ENCODE results near the gene ERICH3. TPM values are rescaled to one million over a fixed set of nuclear protein-coding genes. Genes with fewer than 3 reads are reported as not detected.

The ERICH3 gene
- total RNA-seq, 1 experiment from 2014 or later = not detected

DNA sequence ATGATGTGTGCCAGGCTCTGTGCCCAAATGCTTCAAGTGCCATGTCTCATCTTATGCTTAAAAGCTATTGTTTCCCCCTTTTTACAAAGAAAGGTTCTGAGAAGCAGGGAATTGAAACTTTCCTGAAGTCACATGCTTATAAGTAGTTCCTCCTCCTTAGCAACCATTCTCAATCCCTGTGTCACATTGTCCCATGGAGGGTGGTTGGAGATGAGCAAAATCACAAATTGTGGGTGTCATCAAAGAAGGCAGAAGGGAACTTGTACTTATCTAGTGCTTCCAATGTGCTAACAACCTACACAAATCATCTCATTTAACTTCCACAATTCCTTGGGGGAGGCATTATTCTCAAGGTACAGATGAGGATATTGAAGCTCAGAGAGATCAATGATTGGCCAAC, 10.1 kb upstream of the ERICH3 start:
- Histone ChIP-seq H3T11ph (ENCODE audit: low read length) (no peak overlapping the region), H3K9me3 (ENCODE audit: control insufficient read depth, low read depth, low read length) (no peaks in the 10 kb centered on the region), H2BK5ac (ENCODE audit: insufficient read length, low read length) (no peak overlapping the region), H3K4me2 (ENCODE audit: insufficient read depth, insufficient read length, low read length) (no peak overlapping the region), H3K27ac (ENCODE audit: insufficient read length, low read depth, low read length) (no peak overlapping the region), H2AFZ (ENCODE audit: low read length) (no peak overlapping the region), H4K91ac (ENCODE audit: insufficient read length, low read depth, low read length) (no peak overlapping the region), H3K4me1 (ENCODE audit: insufficient read depth, low read length) (no peaks in the 10 kb centered on the region), H2BK20ac (ENCODE audit: low read depth, low read length, poor library complexity, severe bottlenecking) (no peak overlapping the region), H3K9ac (ENCODE audit: extremely low read depth, insufficient read length, low read length) (no peak overlapping the region), H2BK15ac (ENCODE audit: low read depth, low read length) (no peak overlapping the region), H3K79me1 (ENCODE audit: insufficient read depth, low read depth, low read length, poor library complexity, severe bottlenecking) (no peaks in the 10 kb centered on the region), H2BK12ac (ENCODE audit: insufficient read length, low read depth, low read length) (no peak overlapping the region), H3K4ac (ENCODE audit: low read depth, low read length) (no peak overlapping the region), H3K27me3 (ENCODE audit: insufficient read depth, low read length) (no peaks in the 10 kb centered on the region), H4K20me1 (ENCODE audit: control insufficient read depth, insufficient read depth, insufficient read length) (no peaks in the 10 kb centered on the region), H3K79me2 (ENCODE audit: insufficient read depth, low read length) (no peaks in the 10 kb centered on the region), H3K23ac (ENCODE audit: insufficient read length, low read depth, low read length) (no peak overlapping the region), H2BK120ac (ENCODE audit: low read depth, low read length, poor library complexity, severe bottlenecking) (no peak overlapping the region), H4K8ac (replicated peaks; ENCODE audit: insufficient read length, low read depth, low read length) (no peak overlapping the region), H3K14ac (ENCODE audit: insufficient read depth, low read length) (no peak overlapping the region), H2AK5ac (ENCODE audit: insufficient read length, low read length) (no peak overlapping the region), H3K23me2 (ENCODE audit: insufficient read length, low read depth, low read length, poor library complexity, severe bottlenecking) (no peaks in the 10 kb centered on the region), H3K56ac (ENCODE audit: insufficient read length, low read depth, low read length) (no peak overlapping the region), H4K5ac (ENCODE audit: insufficient read length, low read depth, low read length) (no peak overlapping the region), H3K18ac (ENCODE audit: insufficient read length, low read depth, low read length) (no peak overlapping the region)
- no peak for TF ChIP-seq CTCF (conservative IDR thresholded peaks at IDR 0.05)
- Mint-ChIP-seq H3K27ac (no peak overlapping the region), H3K9me3 (no peaks in the 10 kb centered on the region), H3K4me1 (no peaks in the 10 kb centered on the region), H3K36me3 (ENCODE audit: insufficient read depth in 1 of 3, low read depth in 3 of 3) (no peaks in the 10 kb centered on the region), H3K27me3 (ENCODE audit: low read depth) (no peaks in the 10 kb centered on the region; the same call in 1 of the 2 replicates), H3K4me3 (no peak overlapping the region)
- no peak for DNase-seq

All from H9 (cell line).